Mesendoderm (in vitro differentiated cells): ENCODE data around the gene CDC45.
A peak's percentile ranks its signal among the peaks of the same experiment; 100 is the strongest.

ENCODE experiments used
- DNase-seq: peaks from one replicate; pipeline ENCODE4 v3.0.0; 2013
- H2AK5ac ChIP-seq: 2 replicates; pipeline ENCODE4 v1.6.1; 2013; ENCODE audit warnings: low read length, inconsistent platforms
- H2BK120ac ChIP-seq: 2 replicates; pipeline ENCODE4 v1.6.1; 2013; ENCODE audit warnings: low read depth, mild to moderate bottlenecking, low read length, moderate library complexity, mixed read lengths
- H2BK15ac ChIP-seq: replicated peaks from 2 replicates; pipeline ENCODE4 v1.6.1; 2013; ENCODE audit warnings: low read depth, mild to moderate bottlenecking, moderate library complexity
- H2BK5ac ChIP-seq: 2 replicates; pipeline ENCODE4 v1.6.1; 2013; ENCODE audit warnings: low read length, inconsistent platforms
- H3K18ac ChIP-seq: 2 replicates; pipeline ENCODE4 v1.6.1; 2013; ENCODE audit warnings: mild to moderate bottlenecking, low read length, mixed read lengths
- H3K23ac ChIP-seq: one replicate; pipeline ENCODE4 v1.6.1; 2013; ENCODE audit warnings: low read length
- H3K27ac ChIP-seq: 2 replicates; pipeline ENCODE4 v1.5.1; 2013; ENCODE audit warnings: low read depth, mild to moderate bottlenecking, inconsistent platforms, low read length, moderate library complexity
- H3K27me3 ChIP-seq: 2 replicates; pipeline ENCODE4 v1.6.1; 2013; ENCODE audit warnings: low read length, control low read depth, mild to moderate bottlenecking, inconsistent platforms; ENCODE audit not compliant: insufficient read depth, poor library complexity
- H3K36me3 ChIP-seq: 2 replicates; pipeline ENCODE4 v1.6.1; 2013; ENCODE audit warnings: low read length, inconsistent platforms; ENCODE audit not compliant: control insufficient read depth, insufficient read depth
- H3K4ac ChIP-seq: one replicate; pipeline ENCODE4 v1.6.1; 2013; ENCODE audit warnings: low read depth, mild to moderate bottlenecking, low read length, moderate library complexity
- H3K4me1 ChIP-seq: 2 replicates; pipeline ENCODE4 v1.6.1; 2013; ENCODE audit warnings: low read depth, low read length, inconsistent platforms; ENCODE audit not compliant: control insufficient read depth
- H3K4me2 ChIP-seq: 2 replicates; pipeline ENCODE4 v1.6.1; 2013; ENCODE audit warnings: low read length
- H3K4me3 ChIP-seq: 2 replicates; pipeline ENCODE4 v1.5.1; 2013; ENCODE audit warnings: mild to moderate bottlenecking, low read length
- H3K56ac ChIP-seq: one replicate; pipeline ENCODE4 v1.6.1; 2013; ENCODE audit warnings: low read length
- H3K79me1 ChIP-seq: 2 replicates; pipeline ENCODE4 v1.6.1; 2013; ENCODE audit warnings: low read length, inconsistent platforms
- H3K79me2 ChIP-seq: 2 replicates; pipeline ENCODE4 v1.6.1; 2013; ENCODE audit warnings: mild to moderate bottlenecking, low read length; ENCODE audit not compliant: control insufficient read depth, insufficient read depth
- H3K9ac ChIP-seq: 2 replicates; pipeline ENCODE4 v1.6.1; 2013; ENCODE audit warnings: low read length, inconsistent platforms
- H4K5ac ChIP-seq: one replicate; pipeline ENCODE4 v1.6.1; 2013; ENCODE audit warnings: low read length
- H4K8ac ChIP-seq: one replicate; pipeline ENCODE4 v1.6.1; 2013; ENCODE audit warnings: low read depth, mild to moderate bottlenecking, control low read depth, low read length, moderate library complexity
- WGBS: extraction: QIAGEN DNeasy Blood & Tissue Kit; methylation state at CpG from one replicate; pipeline ENCODE4 v1.1.7; 2013; ENCODE audit warnings: low lambda C conversion rate, missing lambda C conversion rate; ENCODE audit not compliant: insufficient coverage; ENCODE audit errors: extremely low coverage; 5-methylcytosine and 5-hydroxymethylcytosine counted together

Gene CDC45

DNA sequence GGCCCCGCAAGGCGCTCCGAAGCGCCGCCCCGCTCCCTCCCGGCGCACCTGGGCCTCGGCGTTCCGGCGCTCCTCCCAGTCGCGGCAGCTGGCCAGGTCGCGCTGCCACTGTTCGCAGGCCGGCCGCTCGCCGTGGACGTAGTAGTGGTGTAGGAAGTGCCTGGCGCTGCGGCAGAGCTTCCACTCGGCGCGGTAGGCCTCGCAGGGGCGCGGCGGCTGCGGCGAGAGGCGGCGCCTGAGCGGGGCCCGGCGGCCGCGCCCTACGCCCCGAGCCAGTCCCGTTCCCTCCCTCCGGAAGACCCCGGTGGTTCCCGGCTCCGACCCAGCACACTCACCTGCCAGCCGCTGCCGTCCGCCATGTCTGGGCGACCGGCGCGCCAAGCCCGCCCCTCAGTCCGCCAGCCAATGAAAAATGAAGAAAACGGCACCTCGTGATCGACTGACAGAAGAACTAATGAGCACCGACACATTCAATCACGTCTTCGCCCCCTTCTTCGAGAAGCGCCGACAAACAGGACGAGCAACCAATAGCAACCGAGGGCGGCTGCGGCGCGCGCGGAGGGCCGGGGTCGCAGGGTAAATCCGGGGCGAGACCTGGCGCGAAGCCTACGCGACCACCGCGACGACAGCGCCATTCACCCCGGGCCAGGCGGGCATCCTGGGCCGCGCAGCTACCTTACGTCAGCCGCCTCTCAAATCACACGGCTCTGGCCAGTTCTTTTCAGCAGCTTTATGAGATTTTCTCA, 32.2 kb upstream of the CDC45 start, which contains the start of gene C22orf39:
TSS of gene C22orf39 (minus strand) at position 382 of the 746 bp plus-strand sequence. CDS start at position 359, 23 bp downstream.
- WGBS: no CpG with 5 or more reads among the region's 92 CpGs
- H3K36me3 ChIP-seq: peaks cover 9% of the 10 kb centered on the region
- DNase-seq: peak; percentile 98

DNA sequence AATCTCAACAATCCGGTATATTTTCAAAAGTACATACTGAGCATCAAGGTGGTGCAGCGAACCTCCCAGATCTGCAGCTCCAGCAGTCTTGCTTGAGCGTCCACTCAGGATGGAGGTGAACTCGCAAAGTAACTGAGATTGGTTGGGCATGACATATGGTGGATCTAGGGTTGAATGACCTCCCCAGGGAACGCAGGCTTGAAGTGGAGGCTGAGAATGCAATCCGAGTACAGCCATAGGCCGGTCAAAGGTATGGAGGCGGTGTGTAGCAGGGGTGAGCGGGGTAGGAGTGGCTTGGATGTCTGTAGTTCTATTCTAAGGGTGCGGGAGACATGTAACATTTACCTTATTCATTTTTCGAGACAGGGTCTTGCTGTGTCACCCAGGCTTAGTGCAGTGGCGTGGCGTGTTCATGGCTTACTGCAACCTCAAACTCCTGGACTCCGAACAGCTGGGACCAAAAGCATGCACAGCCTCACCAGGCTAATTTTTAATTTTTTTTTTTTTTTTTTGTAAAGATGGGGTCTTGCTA, 31.6 kb upstream of the CDC45 start:
- no peaks in the 10 kb centered on the region for H3K27me3 ChIP-seq
- DNase-seq: peak; percentile 82
- H3K27ac ChIP-seq: peak overlapping the region; percentile 29
- peaks cover 18% of the 10 kb centered on the region for H3K79me2 ChIP-seq
- no peak overlapping the region for H4K5ac ChIP-seq
- H3K79me1 ChIP-seq: peaks cover 18% of the 10 kb centered on the region
- no peak overlapping the region for H2BK120ac ChIP-seq
- no peak overlapping the region for H3K18ac ChIP-seq
- no CpG with 5 or more reads among the region's 14 CpGs for WGBS
- peak overlapping the region; percentile 83 for H3K4me2 ChIP-seq
- H3K4me1 ChIP-seq: peaks cover 2% of the 10 kb centered on the region
- H3K4ac ChIP-seq: no peak overlapping the region
- peak overlapping the region; percentile 29 for H3K23ac ChIP-seq
- no peak overlapping the region for H2AK5ac ChIP-seq
- peak overlapping the region; percentile 50 for H3K4me3 ChIP-seq
- no peak overlapping the region for H2BK5ac ChIP-seq
- H3K56ac ChIP-seq: peak overlapping the region; percentile 92
- peak overlapping the region; percentile 88 for H3K9ac ChIP-seq
- no peak overlapping the region for H2BK15ac ChIP-seq
- H4K8ac ChIP-seq: no peak overlapping the region
- H3K36me3 ChIP-seq: peaks cover 9% of the 10 kb centered on the region

More for the DNA sequence above, 32.2 kb upstream of the CDC45 start, which contains the start of gene C22orf39:
- Histone ChIP-seq H4K8ac (no peak within 1 kb of the TSS), H3K23ac (peak within 1 kb of the TSS; percentile 75), H3K4me2 (peak within 1 kb of the TSS; percentile 83), H3K79me1 (peaks cover 20% of the 10 kb centered on the region), H3K27ac (peak within 1 kb of the TSS; percentile 94), H3K79me2 (peaks cover 18% of the 10 kb centered on the region), H3K27me3 (no peaks in the 10 kb centered on the region), H3K4me1 (peaks cover 2% of the 10 kb centered on the region), H3K18ac (peak within 1 kb of the TSS; percentile 93), H3K56ac (peak within 1 kb of the TSS; percentile 98), H4K5ac (no peak within 1 kb of the TSS), H2BK120ac (no peak within 1 kb of the TSS), H2BK5ac (peak within 1 kb of the TSS; percentile 17), H3K4ac (peak within 1 kb of the TSS; percentile 63), H2BK15ac (no peak within 1 kb of the TSS), H2AK5ac (no peak within 1 kb of the TSS), H3K4me3 (peak within 1 kb of the TSS; percentile 89), H3K9ac (peak within 1 kb of the TSS; percentile 88)

DNA sequence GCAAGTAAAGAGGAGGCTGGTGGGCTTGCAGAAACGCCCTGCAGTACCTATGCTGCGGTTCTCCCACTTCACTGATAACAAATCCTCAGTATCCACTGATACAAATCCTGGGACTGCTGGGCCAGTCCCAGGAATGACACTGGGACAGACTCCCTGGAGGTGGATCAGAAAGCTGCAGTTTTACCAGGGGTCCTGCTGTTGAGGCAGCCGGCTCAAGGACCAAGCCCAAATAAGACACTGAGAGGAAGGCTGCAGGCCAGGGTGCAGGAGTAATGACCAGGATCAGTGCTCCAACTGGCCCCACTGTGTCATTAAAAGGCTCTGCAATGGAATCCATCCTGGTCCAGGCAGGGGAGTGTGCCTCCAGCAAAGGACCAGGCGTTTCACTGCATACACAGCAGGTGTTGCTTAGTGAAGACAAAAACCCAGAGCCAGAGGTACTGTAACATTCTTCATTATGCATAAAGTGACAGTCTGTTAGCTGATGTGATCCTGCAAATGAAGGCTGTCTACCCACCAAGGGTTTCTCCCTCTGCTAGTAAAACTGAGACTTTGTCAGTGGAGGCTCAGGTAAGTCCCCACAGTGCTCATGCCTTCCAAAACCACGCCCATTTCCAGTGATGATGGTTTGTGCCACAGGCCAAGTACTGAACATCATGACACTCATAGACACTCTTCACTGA, 30.8 kb upstream of the CDC45 start:
- DNase-seq: peak; percentile 31
- peak overlapping the region; percentile 10 for H3K4me2 ChIP-seq
- no peak overlapping the region for H3K27ac ChIP-seq
- H3K56ac ChIP-seq: no peak overlapping the region
- no peak overlapping the region for H4K8ac ChIP-seq
- H2AK5ac ChIP-seq: no peak overlapping the region
- no peak overlapping the region for H2BK120ac ChIP-seq
- peaks cover 15% of the 10 kb centered on the region for H3K79me2 ChIP-seq
- peak overlapping the region; percentile 88 for H3K9ac ChIP-seq
- peaks cover 2% of the 10 kb centered on the region for H3K4me1 ChIP-seq
- peaks cover 13% of the 10 kb centered on the region for H3K79me1 ChIP-seq
- H3K36me3 ChIP-seq: peaks cover 11% of the 10 kb centered on the region
- no peak overlapping the region for H4K5ac ChIP-seq
- no peak overlapping the region for H3K18ac ChIP-seq
- no peaks in the 10 kb centered on the region for H3K27me3 ChIP-seq
- H3K4ac ChIP-seq: no peak overlapping the region
- WGBS: no CpG with 5 or more reads among the region's 5 CpGs
- H3K23ac ChIP-seq: no peak overlapping the region
- no peak overlapping the region for H2BK5ac ChIP-seq
- no peak overlapping the region for H2BK15ac ChIP-seq
- H3K4me3 ChIP-seq: no peak overlapping the region

DNA sequence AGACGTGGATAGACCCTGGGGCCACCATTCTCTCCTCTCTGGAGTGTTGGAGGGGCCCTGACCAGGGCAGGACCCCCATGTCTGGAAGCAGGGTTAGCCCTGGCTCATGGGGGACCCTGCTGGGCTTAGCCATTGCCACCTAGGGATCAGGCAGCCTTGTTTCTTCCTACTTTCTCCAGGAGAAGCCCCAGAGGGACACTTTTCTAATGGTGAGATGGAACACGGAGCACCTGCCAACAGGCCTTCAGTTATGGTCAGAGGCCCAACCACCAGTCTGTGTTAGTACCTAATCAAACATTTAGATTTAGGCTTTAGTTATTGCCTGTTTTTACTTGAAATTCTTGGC, 30.3 kb upstream of the CDC45 start:
- no peak overlapping the region for H2BK15ac ChIP-seq
- H3K36me3 ChIP-seq: peaks cover 11% of the 10 kb centered on the region
- no peak overlapping the region for H3K56ac ChIP-seq
- H2AK5ac ChIP-seq: no peak overlapping the region
- WGBS: no CpG with 5 or more reads among the region's 2 CpGs
- peaks cover 2% of the 10 kb centered on the region for H3K4me1 ChIP-seq
- H2BK5ac ChIP-seq: no peak overlapping the region
- H3K79me1 ChIP-seq: peaks cover 10% of the 10 kb centered on the region
- no peak for DNase-seq
- no peak overlapping the region for H4K8ac ChIP-seq
- no peak overlapping the region for H3K9ac ChIP-seq
- H3K79me2 ChIP-seq: peaks cover 12% of the 10 kb centered on the region
- H3K4ac ChIP-seq: no peak overlapping the region
- no peak overlapping the region for H3K18ac ChIP-seq
- H3K4me3 ChIP-seq: no peak overlapping the region
- no peak overlapping the region for H2BK120ac ChIP-seq
- H4K5ac ChIP-seq: no peak overlapping the region
- no peak overlapping the region for H3K4me2 ChIP-seq
- H3K23ac ChIP-seq: no peak overlapping the region
- no peaks in the 10 kb centered on the region for H3K27me3 ChIP-seq
- no peak overlapping the region for H3K27ac ChIP-seq

DNA sequence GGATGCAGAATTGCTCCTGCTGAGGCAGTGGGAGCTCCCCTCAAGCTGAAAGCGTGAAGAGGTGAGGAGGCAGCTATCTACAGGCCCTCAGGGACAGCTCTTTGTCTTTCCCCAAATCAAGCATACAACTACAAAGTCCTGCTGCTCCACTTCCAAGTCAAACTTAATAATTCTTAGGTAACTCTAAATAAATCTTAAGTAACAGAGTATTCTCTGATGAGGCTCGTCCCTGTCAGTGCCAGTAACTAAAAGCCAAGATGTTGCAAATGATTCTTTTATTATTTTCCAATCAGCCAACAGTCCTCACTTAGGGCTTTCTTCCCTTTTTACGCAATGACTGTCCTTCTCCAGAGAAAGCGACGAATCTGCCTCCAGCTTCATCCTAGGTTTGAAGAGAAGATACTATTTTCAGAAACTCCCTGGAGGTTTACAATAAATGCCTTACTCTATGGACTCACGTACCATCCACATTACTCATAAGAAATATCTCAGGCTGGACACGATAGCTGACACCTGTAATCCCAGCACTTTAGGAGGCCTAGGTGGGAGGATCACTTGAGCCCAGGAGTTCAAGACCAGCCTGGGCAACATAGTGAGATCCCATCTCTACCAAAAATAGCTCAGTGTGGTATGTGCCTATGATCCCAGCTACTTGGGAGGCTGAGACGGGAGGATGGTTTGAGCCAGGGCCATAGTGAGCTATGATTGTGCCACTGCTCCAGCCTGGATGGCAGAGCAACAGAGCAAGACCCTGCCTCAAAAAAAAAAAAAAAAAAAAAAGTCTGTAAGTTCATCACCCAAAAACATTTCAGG, 29.2 kb upstream of the CDC45 start:
- DNase-seq: no peak
- peaks cover 18% of the 10 kb centered on the region for H3K36me3 ChIP-seq
- WGBS: no CpG with 5 or more reads among the region's 8 CpGs

More for the DNA sequence above, 29.2 kb upstream of the CDC45 start:
- H3K27ac ChIP-seq: no peak overlapping the region
- peaks cover 8% of the 10 kb centered on the region for H3K79me2 ChIP-seq
- no peak overlapping the region for H3K23ac ChIP-seq
- no peaks in the 10 kb centered on the region for H3K27me3 ChIP-seq
- peaks cover 7% of the 10 kb centered on the region for H3K79me1 ChIP-seq
- no peak overlapping the region for H3K4me2 ChIP-seq
- no peak overlapping the region for H3K4me3 ChIP-seq
- H3K4me1 ChIP-seq: peaks cover 2% of the 10 kb centered on the region
- H3K4ac ChIP-seq: no peak overlapping the region
- H4K8ac ChIP-seq: no peak overlapping the region
- H3K56ac ChIP-seq: no peak overlapping the region
- H2BK15ac ChIP-seq: no peak overlapping the region
- H2BK120ac ChIP-seq: no peak overlapping the region
- no peak overlapping the region for H2AK5ac ChIP-seq
- no peak overlapping the region for H2BK5ac ChIP-seq
- no peak overlapping the region for H3K18ac ChIP-seq
- no peak overlapping the region for H3K9ac ChIP-seq
- no peak overlapping the region for H4K5ac ChIP-seq
